ENCODE data around the gene ZNF133. TPM values are rescaled to one million over a fixed set of nuclear protein-coding genes. Genes with fewer than 3 reads are reported as not detected.
"Not testable (repeated sequence)": the region's sequence is repeated elsewhere in the genome, so short reads cannot be mapped to it uniquely, and the experiment has no call there.

The ZNF133 gene
- total RNA-seq, 1 donor from 2014 or later = 10.2 TPM

GRCh38 chr20:18266282-18266681, 22.0 kb upstream of the ZNF133 start:
- H3K4me3 Mint-ChIP-seq = no peak overlapping the region
- intact Hi-C loops (cut with micrococcal nuclease) = no loop called here
- no peak for DNase-seq
- H3K9me3 Mint-ChIP-seq = no peaks in the 10 kb centered on the region
- H3K36me3 Mint-ChIP-seq (ENCODE audit: low read depth) = no peaks in the 10 kb centered on the region
- H3K27ac Mint-ChIP-seq = no peak overlapping the region
- H3K4me1 Mint-ChIP-seq = no peaks in the 10 kb centered on the region
- H3K27me3 Mint-ChIP-seq = peaks cover 20% of the 10 kb centered on the region

- no peaks in the 10 kb centered on the region for H3K36me3 Mint-ChIP-seq (ENCODE audit: low read depth)
- no peak overlapping the region for H3K4me3 Mint-ChIP-seq
- H3K4me1 Mint-ChIP-seq = no peaks in the 10 kb centered on the region
- H3K27ac Mint-ChIP-seq = no peak overlapping the region
- H3K9me3 Mint-ChIP-seq = no peaks in the 10 kb centered on the region
- peaks cover 26% of the 10 kb centered on the region for H3K27me3 Mint-ChIP-seq
- no peak for DNase-seq
- intact Hi-C loops (cut with micrococcal nuclease) = no loop called here
Observed at GRCh38 chr20:18267815-18268214, 20.5 kb upstream of the ZNF133 start.

GRCh38 chr20:18271160-18271559, 17.2 kb upstream of the ZNF133 start:
- Mint-ChIP-seq H3K4me3 (no peak overlapping the region), H3K36me3 (ENCODE audit: low read depth) (no peaks in the 10 kb centered on the region), H3K9me3 (no peaks in the 10 kb centered on the region), H3K27ac (no peak overlapping the region), H3K27me3 (peaks cover 32% of the 10 kb centered on the region), H3K4me1 (no peaks in the 10 kb centered on the region)
- intact Hi-C loops (cut with micrococcal nuclease) = no loop called here
- no peak for DNase-seq

- Mint-ChIP-seq H3K36me3 (ENCODE audit: low read depth) (no peaks in the 10 kb centered on the region), H3K27me3 (peaks cover 28% of the 10 kb centered on the region), H3K4me1 (no peaks in the 10 kb centered on the region), H3K4me3 (no peak overlapping the region), H3K9me3 (no peaks in the 10 kb centered on the region), H3K27ac (no peak overlapping the region)
- intact Hi-C loops (cut with micrococcal nuclease) = no loop called here
- no peak for DNase-seq
Observed at GRCh38 chr20:18272451-18272850, 15.9 kb upstream of the ZNF133 start.

GRCh38 chr20:18273738-18274137, 14.6 kb upstream of the ZNF133 start:
- H3K4me3 Mint-ChIP-seq = no peak overlapping the region
- H3K9me3 Mint-ChIP-seq = no peaks in the 10 kb centered on the region
- no peak for DNase-seq
- H3K4me1 Mint-ChIP-seq = no peaks in the 10 kb centered on the region
- H3K36me3 Mint-ChIP-seq (ENCODE audit: low read depth) = no peaks in the 10 kb centered on the region
- peaks cover 24% of the 10 kb centered on the region for H3K27me3 Mint-ChIP-seq
- no peak overlapping the region for H3K27ac Mint-ChIP-seq
- intact Hi-C loops (cut with micrococcal nuclease) = no loop called here

GRCh38 chr20:18275960-18276359, 12.4 kb upstream of the ZNF133 start:
- not testable (repeated sequence) for H3K9me3 Mint-ChIP-seq; H3K4me3 Mint-ChIP-seq; DNase-seq; H3K36me3 Mint-ChIP-seq (ENCODE audit: low read depth); H3K4me1 Mint-ChIP-seq; H3K27ac Mint-ChIP-seq
- intact Hi-C loops (cut with micrococcal nuclease) = loop anchor here (5.0 kb wide), 1 partner anchor 774 kb away; no protein-coding TSS in a partner anchor
- H3K27me3 Mint-ChIP-seq = peaks cover 33% of the 10 kb centered on the region

- peak; percentile 91 for DNase-seq
- Mint-ChIP-seq H3K36me3 (ENCODE audit: low read depth) (no peaks in the 10 kb centered on the region), H3K4me1 (no peaks in the 10 kb centered on the region), H3K27me3 (peaks cover 32% of the 10 kb centered on the region), H3K9me3 (no peaks in the 10 kb centered on the region), H3K27ac (no peak overlapping the region), H3K4me3 (peak overlapping the region; percentile 8)
- intact Hi-C loops (cut with micrococcal nuclease) = loop anchor here (5.0 kb wide), 1 partner anchor 775 kb away; no protein-coding TSS in a partner anchor
Observed at GRCh38 chr20:18276821-18277220, 11.5 kb upstream of the ZNF133 start.

GRCh38 chr20:18279242-18279641, 9.1 kb upstream of the ZNF133 start:
- intact Hi-C loops (cut with micrococcal nuclease) = loop anchor here (5.0 kb wide), 1 partner anchor 777 kb away; no protein-coding TSS in a partner anchor
- H3K36me3 Mint-ChIP-seq (ENCODE audit: low read depth) = peaks cover 2% of the 10 kb centered on the region
- peaks cover 6% of the 10 kb centered on the region for H3K9me3 Mint-ChIP-seq
- no peak overlapping the region for H3K27ac Mint-ChIP-seq
- DNase-seq = no peak
- H3K4me1 Mint-ChIP-seq = no peaks in the 10 kb centered on the region
- H3K4me3 Mint-ChIP-seq = no peak overlapping the region
- H3K27me3 Mint-ChIP-seq = peaks cover 37% of the 10 kb centered on the region

GRCh38 chr20:18284805-18285533, 3.4 kb upstream of the ZNF133 start:
- intact Hi-C loops (cut with micrococcal nuclease) = loop anchor here (5.0 kb wide), 5 partner anchors 288 to 778 kb away; partner anchors contain the start of genes DTD1 and RRBP1
- H3K27me3 Mint-ChIP-seq = peaks cover 37% of the 10 kb centered on the region
- H3K4me1 Mint-ChIP-seq = peaks cover 16% of the 10 kb centered on the region
- H3K9me3 Mint-ChIP-seq = peaks cover 25% of the 10 kb centered on the region
- DNase-seq = no peak
- no peak overlapping the region for H3K27ac Mint-ChIP-seq
- H3K4me3 Mint-ChIP-seq = no peak overlapping the region
- H3K36me3 Mint-ChIP-seq (ENCODE audit: low read depth) = peaks cover 5% of the 10 kb centered on the region

- peak overlapping the region; percentile 99 for H3K27ac Mint-ChIP-seq
- DNase-seq = no peak
- H3K4me3 Mint-ChIP-seq = peak overlapping the region; percentile 99
- H3K36me3 Mint-ChIP-seq (ENCODE audit: low read depth) = peaks cover 14% of the 10 kb centered on the region
- H3K9me3 Mint-ChIP-seq = peaks cover 25% of the 10 kb centered on the region
- intact Hi-C loops (cut with micrococcal nuclease) = loop anchor here (5.0 kb wide), 5 partner anchors 290 to 780 kb away; partner anchors contain the start of genes DTD1 and RRBP1
- peaks cover 22% of the 10 kb centered on the region for H3K27me3 Mint-ChIP-seq
- peaks cover 22% of the 10 kb centered on the region for H3K4me1 Mint-ChIP-seq
Observed at GRCh38 chr20:18287546-18287914, 797 bp upstream of the ZNF133 start.

GRCh38 chr20:18288749-18289267, 481 bp downstream of the ZNF133 start:
- H3K36me3 Mint-ChIP-seq (ENCODE audit: low read depth) = peaks cover 18% of the 10 kb centered on the region
- peaks cover 15% of the 10 kb centered on the region for H3K27me3 Mint-ChIP-seq
- intact Hi-C loops (cut with micrococcal nuclease) = loop anchor here (1.0 to 5.0 kb wide), 11 partner anchors 152 to 1714 kb away; partner anchors contain the start of genes DTD1, DZANK1, KAT14 and PET117
- peak overlapping the region; percentile 99 for H3K27ac Mint-ChIP-seq
- peaks cover 23% of the 10 kb centered on the region for H3K9me3 Mint-ChIP-seq
- peak; percentile 63 for DNase-seq
- H3K4me1 Mint-ChIP-seq = peaks cover 22% of the 10 kb centered on the region
- H3K4me3 Mint-ChIP-seq = peak overlapping the region; percentile 99

GRCh38 chr20:18289306-18289705, 979 bp downstream of the ZNF133 start:
- Mint-ChIP-seq H3K4me3 (peak overlapping the region; percentile 99), H3K36me3 (ENCODE audit: low read depth) (peaks cover 20% of the 10 kb centered on the region), H3K27ac (peak overlapping the region; percentile 99), H3K9me3 (peaks cover 19% of the 10 kb centered on the region), H3K27me3 (peaks cover 10% of the 10 kb centered on the region), H3K4me1 (peaks cover 22% of the 10 kb centered on the region)
- no peak for DNase-seq
- intact Hi-C loops (cut with micrococcal nuclease) = loop anchor here (2.0 to 5.0 kb wide), 7 partner anchors 292 to 1715 kb away; partner anchors contain the start of genes DTD1, RRBP1 and SNRPB2

GRCh38 chr20:18299364-18299763, 11.0 kb downstream of the ZNF133 start:
- H3K36me3 Mint-ChIP-seq (ENCODE audit: low read depth) = peaks cover 41% of the 10 kb centered on the region
- no peaks in the 10 kb centered on the region for H3K27me3 Mint-ChIP-seq
- intact Hi-C loops (cut with micrococcal nuclease) = no loop called here
- peaks cover 1% of the 10 kb centered on the region for H3K4me1 Mint-ChIP-seq
- no peak for DNase-seq
- H3K27ac Mint-ChIP-seq = no peak overlapping the region
- peaks cover 22% of the 10 kb centered on the region for H3K9me3 Mint-ChIP-seq
- H3K4me3 Mint-ChIP-seq = no peak overlapping the region

GRCh38 chr20:18304618-18305017, 16.3 kb downstream of the ZNF133 start:
- Mint-ChIP-seq H3K9me3 (peaks cover 7% of the 10 kb centered on the region), H3K27me3 (no peaks in the 10 kb centered on the region), H3K4me3 (no peak overlapping the region), H3K27ac (no peak overlapping the region), H3K4me1 (peaks cover 1% of the 10 kb centered on the region), H3K36me3 (ENCODE audit: low read depth) (peaks cover 17% of the 10 kb centered on the region)
- DNase-seq = no peak
- intact Hi-C loops (cut with micrococcal nuclease) = no loop called here
